Measurements from ENCODE around the gene BCR.

DNA sequence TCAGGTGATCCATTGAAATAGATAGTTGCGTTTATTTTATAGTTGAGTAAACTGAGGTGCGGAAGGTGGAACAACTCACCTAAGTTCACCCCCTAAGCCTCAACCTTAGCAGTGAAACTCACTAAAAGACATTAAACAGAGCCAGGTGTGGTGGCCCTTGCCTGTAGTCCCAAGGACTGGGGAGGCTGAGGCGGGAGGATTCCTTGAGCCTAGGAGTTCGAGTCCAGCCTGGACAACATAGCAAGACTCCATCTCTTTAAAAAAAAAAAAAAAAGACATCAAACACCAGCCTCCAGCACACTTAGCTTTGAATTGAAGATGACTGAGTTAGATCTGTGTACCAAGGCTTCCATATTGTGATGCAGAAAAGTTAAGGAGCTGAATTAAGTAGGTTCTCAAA lies 35.9 kb upstream of the BCR start:
- TF ChIP-seq, protein P1, sequence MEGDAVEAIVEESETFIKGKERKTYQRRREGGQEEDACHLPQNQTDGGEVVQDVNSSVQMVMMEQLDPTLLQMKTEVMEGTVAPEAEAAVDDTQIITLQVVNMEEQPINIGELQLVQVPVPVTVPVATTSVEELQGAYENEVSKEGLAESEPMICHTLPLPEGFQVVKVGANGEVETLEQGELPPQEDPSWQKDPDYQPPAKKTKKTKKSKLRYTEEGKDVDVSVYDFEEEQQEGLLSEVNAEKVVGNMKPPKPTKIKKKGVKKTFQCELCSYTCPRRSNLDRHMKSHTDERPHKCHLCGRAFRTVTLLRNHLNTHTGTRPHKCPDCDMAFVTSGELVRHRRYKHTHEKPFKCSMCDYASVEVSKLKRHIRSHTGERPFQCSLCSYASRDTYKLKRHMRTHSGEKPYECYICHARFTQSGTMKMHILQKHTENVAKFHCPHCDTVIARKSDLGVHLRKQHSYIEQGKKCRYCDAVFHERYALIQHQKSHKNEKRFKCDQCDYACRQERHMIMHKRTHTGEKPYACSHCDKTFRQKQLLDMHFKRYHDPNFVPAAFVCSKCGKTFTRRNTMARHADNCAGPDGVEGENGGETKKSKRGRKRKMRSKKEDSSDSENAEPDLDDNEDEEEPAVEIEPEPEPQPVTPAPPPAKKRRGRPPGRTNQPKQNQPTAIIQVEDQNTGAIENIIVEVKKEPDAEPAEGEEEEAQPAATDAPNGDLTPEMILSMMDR (IDR thresholded peaks at IDR 0.05; ENCODE audit: low read depth, low read length, poor library complexity, severe bottlenecking): no peak
- no peak for TF ChIP-seq EZH2phosphoT487 (IDR thresholded peaks at IDR 0.05; ENCODE audit: borderline replicate concordance, low read length)

Measured in DOHH2 (cell line).